PC-9 (cell line): ENCODE measurements around the gene ZBTB7C.

Source experiments
- EZH2 ChIP-seq: fragments of 200-600 bp; sonication (generic); IDR thresholded peaks from 2 replicates; pipeline ENCODE4 v1.8.0; 2017; ENCODE audit warnings: antibody characterized with exemption, low read depth
- TF ChIP-seq, protein P1 (sequence below): fragments of 200-600 bp; sonication (generic); conservative IDR thresholded peaks from 2 replicates; pipeline ENCODE4 v1.6.1; 2017; ENCODE audit warnings: mixed run types, antibody characterized with exemption, mild to moderate bottlenecking, moderate library complexity

DNA sequence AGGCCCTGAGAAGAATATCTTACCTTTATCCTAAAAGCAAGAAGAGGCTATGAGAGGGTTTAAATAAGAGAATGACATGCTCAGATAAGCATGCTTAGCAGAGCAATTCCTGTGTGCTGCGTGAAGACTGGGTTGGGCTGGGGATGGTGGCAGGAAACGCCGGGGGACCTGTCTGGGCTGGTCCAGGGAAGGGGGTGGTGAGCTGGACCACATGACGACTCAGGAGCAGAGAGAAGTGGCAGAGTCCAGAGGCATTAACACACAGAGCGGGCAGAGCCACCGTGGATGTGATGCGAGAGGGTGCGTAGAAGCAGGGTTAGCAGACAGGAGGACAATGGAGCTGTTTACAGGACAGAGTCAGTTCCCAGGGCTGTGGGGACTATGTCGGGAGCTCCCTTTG, 84.5 kb downstream of the ZBTB7C start:
- TF ChIP-seq, protein P1, sequence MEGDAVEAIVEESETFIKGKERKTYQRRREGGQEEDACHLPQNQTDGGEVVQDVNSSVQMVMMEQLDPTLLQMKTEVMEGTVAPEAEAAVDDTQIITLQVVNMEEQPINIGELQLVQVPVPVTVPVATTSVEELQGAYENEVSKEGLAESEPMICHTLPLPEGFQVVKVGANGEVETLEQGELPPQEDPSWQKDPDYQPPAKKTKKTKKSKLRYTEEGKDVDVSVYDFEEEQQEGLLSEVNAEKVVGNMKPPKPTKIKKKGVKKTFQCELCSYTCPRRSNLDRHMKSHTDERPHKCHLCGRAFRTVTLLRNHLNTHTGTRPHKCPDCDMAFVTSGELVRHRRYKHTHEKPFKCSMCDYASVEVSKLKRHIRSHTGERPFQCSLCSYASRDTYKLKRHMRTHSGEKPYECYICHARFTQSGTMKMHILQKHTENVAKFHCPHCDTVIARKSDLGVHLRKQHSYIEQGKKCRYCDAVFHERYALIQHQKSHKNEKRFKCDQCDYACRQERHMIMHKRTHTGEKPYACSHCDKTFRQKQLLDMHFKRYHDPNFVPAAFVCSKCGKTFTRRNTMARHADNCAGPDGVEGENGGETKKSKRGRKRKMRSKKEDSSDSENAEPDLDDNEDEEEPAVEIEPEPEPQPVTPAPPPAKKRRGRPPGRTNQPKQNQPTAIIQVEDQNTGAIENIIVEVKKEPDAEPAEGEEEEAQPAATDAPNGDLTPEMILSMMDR = no peak
- no peak for TF ChIP-seq EZH2
